Stomach smooth muscle (tissue), 2 donors: ENCODE results near the gene PCDHGC4.

Source experiments
- H3K27ac ChIP-seq: one replicate; pipeline ENCODE4 v1.7.0; 2013; ENCODE audit warnings: mild to moderate bottlenecking, low read length, inconsistent platforms
- H3K27me3 ChIP-seq, 2 donors: one replicate each; pipeline ENCODE4 v1.7.0; 2013; ENCODE audit warnings: low read length in 2 of 2; ENCODE audit not compliant: insufficient read depth in 2 of 2, control insufficient read depth in 1 of 2
- H3K36me3 ChIP-seq, 2 donors: one replicate each; pipeline ENCODE4 v1.7.0; 2013; ENCODE audit warnings: low read length in 2 of 2; ENCODE audit not compliant: control insufficient read depth in 2 of 2, insufficient read depth in 2 of 2
- H3K4me1 ChIP-seq: one replicate; pipeline ENCODE4 v1.7.0; 2013; ENCODE audit warnings: low read length; ENCODE audit not compliant: control insufficient read depth, insufficient read depth
- H3K4me3 ChIP-seq, 2 donors: one replicate each; pipeline ENCODE4 v1.7.0; 2013; ENCODE audit warnings: low read length in 2 of 2
- H3K9ac ChIP-seq, 2 donors: one replicate each; pipeline ENCODE4 v1.7.0; 2013; ENCODE audit warnings: low read length in 2 of 2, mild to moderate bottlenecking in 1 of 2
- H3K9me3 ChIP-seq, 2 donors: one replicate each; pipeline ENCODE4 v1.7.0; 2013; ENCODE audit warnings: low read length in 2 of 2; ENCODE audit not compliant: control insufficient read depth in 2 of 2
- donor health status: healthy.
- donor health status: Pancreatic carcinoma.

PCDHGC4 gene

GRCh38 chr5:141490771-141491170 lies 5.9 kb downstream of the PCDHGC4 start:
- Histone ChIP-seq H3K36me3 (peaks cover 8 to 23% of the 10 kb centered on the region in 2 donors), H3K27ac (no peak overlapping the region), H3K9ac (no peak overlapping the region), H3K4me1 (peaks cover 41% of the 10 kb centered on the region), H3K9me3 (no peaks in the 10 kb centered on the region), H3K27me3 (no peaks in the 10 kb centered on the region), H3K4me3 (no peak overlapping the region)

- peaks cover 8 to 25% of the 10 kb centered on the region in 2 donors for H3K36me3 ChIP-seq
- no peaks in the 10 kb centered on the region for H3K27me3 ChIP-seq
- H3K9ac ChIP-seq: no peak overlapping the region
- peaks cover 36% of the 10 kb centered on the region for H3K4me1 ChIP-seq
- no peak overlapping the region for H3K4me3 ChIP-seq
- no peaks in the 10 kb centered on the region for H3K9me3 ChIP-seq
- no peak overlapping the region for H3K27ac ChIP-seq
These were observed 6.7 kb downstream of the PCDHGC4 start for GRCh38 chr5:141491323-141492167.

GRCh38 chr5:141492168-141492885 lies 7.5 kb downstream of the PCDHGC4 start:
- Histone ChIP-seq H3K9me3 (no peaks in the 10 kb centered on the region), H3K9ac (no peak overlapping the region), H3K4me1 (peaks cover 34% of the 10 kb centered on the region), H3K4me3 (no peak overlapping the region), H3K27me3 (no peaks in the 10 kb centered on the region), H3K36me3 (peaks cover 6 to 23% of the 10 kb centered on the region in 2 donors), H3K27ac (no peak overlapping the region)

- Histone ChIP-seq H3K4me1 (peaks cover 27% of the 10 kb centered on the region), H3K27ac (peak overlapping the region; percentile 41), H3K36me3 (peaks cover 5 to 26% of the 10 kb centered on the region in 2 donors), H3K9ac (no peak overlapping the region), H3K9me3 (no peaks in the 10 kb centered on the region), H3K4me3 (no peak overlapping the region), H3K27me3 (no peaks in the 10 kb centered on the region)
These were observed 8.9 kb downstream of the PCDHGC4 start for GRCh38 chr5:141493500-141494422.

- H3K27me3 ChIP-seq: no peaks in the 10 kb centered on the region
- H3K27ac ChIP-seq: no peak overlapping the region
- no peaks in the 10 kb centered on the region for H3K9me3 ChIP-seq
- H3K4me1 ChIP-seq: peaks cover 25% of the 10 kb centered on the region
- peaks cover 6 to 24% of the 10 kb centered on the region in 2 donors for H3K36me3 ChIP-seq
- no peak overlapping the region for H3K4me3 ChIP-seq
- H3K9ac ChIP-seq: no peak overlapping the region
These were observed 10.1 kb downstream of the PCDHGC4 start for GRCh38 chr5:141494761-141495452.

- no peak overlapping the region for H3K4me3 ChIP-seq
- H3K27me3 ChIP-seq: no peaks in the 10 kb centered on the region
- peaks cover 25% of the 10 kb centered on the region for H3K4me1 ChIP-seq
- H3K27ac ChIP-seq: no peak overlapping the region
- no peaks in the 10 kb centered on the region for H3K9me3 ChIP-seq
- H3K36me3 ChIP-seq: peaks cover 2 to 21% of the 10 kb centered on the region in 2 donors
- no peak overlapping the region for H3K9ac ChIP-seq
These were observed 10.6 kb downstream of the PCDHGC4 start for GRCh38 chr5:141495453-141495811.

- Histone ChIP-seq H3K4me1 (peaks cover 24% of the 10 kb centered on the region), H3K27ac (no peak overlapping the region), H3K27me3 (no peaks in the 10 kb centered on the region), H3K4me3 (no peak overlapping the region), H3K9ac (no peak overlapping the region), H3K9me3 (no peaks in the 10 kb centered on the region), H3K36me3 (peaks cover 2 to 16% of the 10 kb centered on the region in 2 donors)
These were observed 11.2 kb downstream of the PCDHGC4 start for GRCh38 chr5:141496038-141496437.

- Histone ChIP-seq H3K27me3 (no peaks in the 10 kb centered on the region), H3K4me1 (peaks cover 2% of the 10 kb centered on the region), H3K36me3 (peaks cover 8 to 27% of the 10 kb centered on the region in 2 donors), H3K4me3 (no peak overlapping the region), H3K9ac (no peak overlapping the region), H3K9me3 (no peaks in the 10 kb centered on the region), H3K27ac (no peak overlapping the region)
These were observed 16.9 kb downstream of the PCDHGC4 start for GRCh38 chr5:141501761-141502160.

- Histone ChIP-seq H3K27ac (no peak overlapping the region), H3K4me1 (peaks cover 20% of the 10 kb centered on the region), H3K9me3 (no peaks in the 10 kb centered on the region), H3K9ac (no peak overlapping the region), H3K4me3 (no peak overlapping the region), H3K36me3 (peaks cover 8 to 20% of the 10 kb centered on the region in 2 donors), H3K27me3 (no peaks in the 10 kb centered on the region)
These were observed 18.9 kb downstream of the PCDHGC4 start for GRCh38 chr5:141503681-141504080.

- Histone ChIP-seq H3K36me3 (peaks cover 6 to 20% of the 10 kb centered on the region in 2 donors), H3K27me3 (no peaks in the 10 kb centered on the region), H3K4me1 (peaks cover 22% of the 10 kb centered on the region), H3K9ac (no peak overlapping the region), H3K9me3 (no peaks in the 10 kb centered on the region), H3K27ac (no peak overlapping the region), H3K4me3 (no peak overlapping the region)
These were observed 19.4 kb downstream of the PCDHGC4 start for GRCh38 chr5:141504216-141504615.
